Measurements from ENCODE around the gene PPP1R15B.

- no peak for TF ChIP-seq CTCF (IDR thresholded peaks at IDR 0.05)
- TF ChIP-seq EZH2 (IDR thresholded peaks at IDR 0.05; ENCODE audit: borderline replicate concordance, insufficient read depth, low read depth, low read length, poor library complexity, severe bottlenecking), result no peak
These were observed 49.8 kb downstream of the PPP1R15B start for GRCh38 chr1:204361781-204362180.
